ENCODE data around the gene C19orf85.

- TF ChIP-seq CTCF (IDR thresholded peaks at IDR 0.05; ENCODE audit: borderline replicate concordance, extremely low read depth, low read length, poor library complexity, severe bottlenecking) (no peak), EZH2 (IDR thresholded peaks at IDR 0.05; ENCODE audit: borderline replicate concordance, low read depth, low read length, severe bottlenecking) (no peak)
These were observed 17.0 kb downstream of the C19orf85 start for GRCh38 chr19:55447421-55448174.
